WTC11 (cell line): Measurements from ENCODE around the gene ALDH2.

ENCODE experiments used
- TF ChIP-seq, protein P1 (sequence below): fragments of 200-600 bp; IDR thresholded peaks from 2 replicates; pipeline ENCODE4 v1.8.0; 2022; ENCODE audit warnings: antibody characterized with exemption
- TF ChIP-seq, protein P2 (sequence below): sonication (generic); formaldehyde crosslinking; IDR thresholded peaks from 2 replicates; pipeline ENCODE4 v1.8.0; 2022; ENCODE audit warnings: mild to moderate bottlenecking, missing genetic modification reagents

DNA sequence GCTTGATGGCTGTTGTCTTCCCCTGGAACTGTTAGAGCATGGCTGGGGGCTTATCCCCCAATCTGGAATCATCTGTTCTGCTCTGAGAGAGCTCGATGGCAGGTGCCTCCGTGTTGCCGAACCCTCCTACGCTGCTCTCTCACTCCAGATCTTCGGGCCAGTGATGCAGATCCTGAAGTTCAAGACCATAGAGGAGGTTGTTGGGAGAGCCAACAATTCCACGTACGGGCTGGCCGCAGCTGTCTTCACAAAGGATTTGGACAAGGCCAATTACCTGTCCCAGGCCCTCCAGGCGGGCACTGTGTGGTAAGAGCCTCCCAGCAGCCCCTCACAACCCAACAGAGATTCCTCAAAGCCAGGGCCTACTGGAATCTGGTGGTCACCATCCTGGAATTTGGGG lies 33.0 kb downstream of the ALDH2 start:
- TF ChIP-seq, protein P1, sequence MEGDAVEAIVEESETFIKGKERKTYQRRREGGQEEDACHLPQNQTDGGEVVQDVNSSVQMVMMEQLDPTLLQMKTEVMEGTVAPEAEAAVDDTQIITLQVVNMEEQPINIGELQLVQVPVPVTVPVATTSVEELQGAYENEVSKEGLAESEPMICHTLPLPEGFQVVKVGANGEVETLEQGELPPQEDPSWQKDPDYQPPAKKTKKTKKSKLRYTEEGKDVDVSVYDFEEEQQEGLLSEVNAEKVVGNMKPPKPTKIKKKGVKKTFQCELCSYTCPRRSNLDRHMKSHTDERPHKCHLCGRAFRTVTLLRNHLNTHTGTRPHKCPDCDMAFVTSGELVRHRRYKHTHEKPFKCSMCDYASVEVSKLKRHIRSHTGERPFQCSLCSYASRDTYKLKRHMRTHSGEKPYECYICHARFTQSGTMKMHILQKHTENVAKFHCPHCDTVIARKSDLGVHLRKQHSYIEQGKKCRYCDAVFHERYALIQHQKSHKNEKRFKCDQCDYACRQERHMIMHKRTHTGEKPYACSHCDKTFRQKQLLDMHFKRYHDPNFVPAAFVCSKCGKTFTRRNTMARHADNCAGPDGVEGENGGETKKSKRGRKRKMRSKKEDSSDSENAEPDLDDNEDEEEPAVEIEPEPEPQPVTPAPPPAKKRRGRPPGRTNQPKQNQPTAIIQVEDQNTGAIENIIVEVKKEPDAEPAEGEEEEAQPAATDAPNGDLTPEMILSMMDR: no peak
- TF ChIP-seq, protein P2, sequence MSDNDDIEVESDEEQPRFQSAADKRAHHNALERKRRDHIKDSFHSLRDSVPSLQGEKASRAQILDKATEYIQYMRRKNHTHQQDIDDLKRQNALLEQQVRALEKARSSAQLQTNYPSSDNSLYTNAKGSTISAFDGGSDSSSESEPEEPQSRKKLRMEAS (CRISPR knock-in tag): no peak
